ENCODE data around the gene CNMD. TPM values are rescaled to one million over a fixed set of nuclear protein-coding genes. Genes with fewer than 3 reads are reported as not detected.

The CNMD gene
- total RNA-seq, 6 experiments from 2014 or later, result not detected

DNA sequence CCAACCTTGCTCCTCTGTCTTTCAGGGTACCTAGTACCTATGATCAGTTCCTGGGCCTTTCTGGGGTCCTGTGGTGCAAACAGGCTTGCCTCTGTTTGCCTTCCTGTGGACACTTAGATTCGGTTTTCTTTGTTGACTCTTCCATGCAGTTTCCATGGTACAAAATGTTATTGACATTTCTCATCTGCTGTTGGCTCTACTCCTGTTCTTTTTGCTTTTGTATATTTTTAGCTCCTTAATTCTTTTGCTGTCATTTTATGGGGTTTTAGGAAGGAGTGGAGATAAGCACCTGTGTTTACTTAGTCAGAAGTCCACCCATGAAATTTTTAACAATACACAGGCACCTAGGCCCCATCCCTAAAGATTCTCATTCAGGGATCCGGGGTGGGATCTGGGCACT is 20.5 kb upstream of the CNMD start:
- H3K4me1 Mint-ChIP-seq (ENCODE audit: low read depth), result no peaks in the 10 kb centered on the region
- no peak overlapping the region for H3K27ac Mint-ChIP-seq
- no peaks in the 10 kb centered on the region for H3K36me3 Mint-ChIP-seq (ENCODE audit: low read depth)
- H3K9me3 Mint-ChIP-seq, result no peaks in the 10 kb centered on the region
- TF ChIP-seq, protein P1, sequence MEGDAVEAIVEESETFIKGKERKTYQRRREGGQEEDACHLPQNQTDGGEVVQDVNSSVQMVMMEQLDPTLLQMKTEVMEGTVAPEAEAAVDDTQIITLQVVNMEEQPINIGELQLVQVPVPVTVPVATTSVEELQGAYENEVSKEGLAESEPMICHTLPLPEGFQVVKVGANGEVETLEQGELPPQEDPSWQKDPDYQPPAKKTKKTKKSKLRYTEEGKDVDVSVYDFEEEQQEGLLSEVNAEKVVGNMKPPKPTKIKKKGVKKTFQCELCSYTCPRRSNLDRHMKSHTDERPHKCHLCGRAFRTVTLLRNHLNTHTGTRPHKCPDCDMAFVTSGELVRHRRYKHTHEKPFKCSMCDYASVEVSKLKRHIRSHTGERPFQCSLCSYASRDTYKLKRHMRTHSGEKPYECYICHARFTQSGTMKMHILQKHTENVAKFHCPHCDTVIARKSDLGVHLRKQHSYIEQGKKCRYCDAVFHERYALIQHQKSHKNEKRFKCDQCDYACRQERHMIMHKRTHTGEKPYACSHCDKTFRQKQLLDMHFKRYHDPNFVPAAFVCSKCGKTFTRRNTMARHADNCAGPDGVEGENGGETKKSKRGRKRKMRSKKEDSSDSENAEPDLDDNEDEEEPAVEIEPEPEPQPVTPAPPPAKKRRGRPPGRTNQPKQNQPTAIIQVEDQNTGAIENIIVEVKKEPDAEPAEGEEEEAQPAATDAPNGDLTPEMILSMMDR (IDR thresholded peaks at IDR 0.05), result no peak
- no peak for DNase-seq
- H3K4me3 Mint-ChIP-seq, result no peak overlapping the region
- peaks cover 5% of the 10 kb centered on the region; the same call in 1 of the 2 replicates for H3K27me3 Mint-ChIP-seq (ENCODE audit: insufficient read depth)

DNA sequence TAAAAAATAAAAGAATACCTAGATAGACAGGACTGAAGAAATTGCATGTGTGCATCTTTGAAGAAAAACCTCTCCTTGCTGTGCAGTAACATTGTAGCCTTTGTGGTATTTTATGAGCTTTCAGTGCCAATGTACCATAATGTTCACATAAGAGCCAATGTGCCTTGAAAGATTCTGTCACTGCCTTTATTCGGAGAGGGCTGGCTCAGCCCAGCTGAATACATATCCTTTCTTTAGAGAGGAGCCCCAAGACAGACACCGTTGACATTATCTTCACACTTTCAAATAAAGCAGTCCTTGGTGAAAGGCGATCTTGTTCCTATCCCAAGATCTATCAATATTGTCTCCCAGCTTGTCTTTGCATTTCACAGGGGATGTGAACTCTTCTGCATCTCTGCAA is 18.5 kb upstream of the CNMD start:
- H3K36me3 Mint-ChIP-seq (ENCODE audit: low read depth), result no peaks in the 10 kb centered on the region
- H3K4me1 Mint-ChIP-seq (ENCODE audit: low read depth), result no peaks in the 10 kb centered on the region
- H3K27me3 Mint-ChIP-seq (ENCODE audit: insufficient read depth), result peaks cover 8% of the 10 kb centered on the region; the same call in 1 of the 2 replicates
- H3K9me3 Mint-ChIP-seq, result no peaks in the 10 kb centered on the region
- no peak for DNase-seq
- TF ChIP-seq, protein P1 (IDR thresholded peaks at IDR 0.05), result no peak
- H3K4me3 Mint-ChIP-seq, result no peak overlapping the region
- H3K27ac Mint-ChIP-seq, result no peak overlapping the region

DNA sequence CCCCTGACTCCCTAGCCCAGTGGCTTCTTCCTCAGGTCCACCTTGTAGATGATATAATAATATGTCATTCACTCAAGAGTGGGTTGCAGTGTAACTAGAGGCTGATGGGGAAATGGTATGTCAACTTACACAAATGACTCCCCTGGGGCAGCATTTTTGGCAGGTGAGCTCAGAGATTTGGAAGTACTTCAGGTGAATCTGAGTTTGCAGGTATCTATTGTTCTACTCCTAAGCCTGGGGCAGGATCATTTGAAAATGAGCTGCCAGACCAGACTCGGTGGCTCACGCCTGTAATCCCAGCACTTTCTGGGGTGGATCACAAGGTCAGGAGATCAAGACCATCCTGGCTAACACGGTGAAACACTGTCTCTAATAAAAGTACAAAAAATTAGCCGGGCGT is 11.6 kb upstream of the CNMD start:
- Mint-ChIP-seq H3K9me3 (no peaks in the 10 kb centered on the region), H3K4me1 (ENCODE audit: low read depth) (no peaks in the 10 kb centered on the region), H3K27me3 (ENCODE audit: insufficient read depth) (peaks cover 9% of the 10 kb centered on the region), H3K27ac (no peak overlapping the region), H3K36me3 (ENCODE audit: low read depth) (no peaks in the 10 kb centered on the region), H3K4me3 (no peak overlapping the region)
- TF ChIP-seq, protein P1 (IDR thresholded peaks at IDR 0.05), result no peak
- no peak for DNase-seq

DNA sequence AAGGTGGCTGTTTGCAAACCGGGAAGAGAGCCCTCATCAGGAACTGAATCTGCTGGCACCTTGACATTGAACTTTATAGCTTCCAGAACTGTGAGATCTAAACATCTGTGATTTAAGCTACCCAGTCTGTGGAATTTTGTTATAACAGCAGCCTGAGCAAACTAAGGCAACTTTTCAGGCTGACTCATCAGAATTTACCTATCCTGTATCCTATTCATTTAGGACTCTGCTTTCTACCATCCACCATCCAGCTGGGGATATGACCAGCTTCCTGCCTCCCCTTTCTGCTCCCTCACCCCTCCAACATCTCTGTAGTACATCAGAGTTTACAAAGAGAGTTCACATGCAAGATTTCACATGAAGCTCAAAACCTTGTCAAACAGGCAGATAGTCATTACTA is 11.1 kb upstream of the CNMD start:
- Mint-ChIP-seq H3K27ac (no peak overlapping the region), H3K36me3 (ENCODE audit: low read depth) (no peaks in the 10 kb centered on the region), H3K9me3 (no peaks in the 10 kb centered on the region), H3K4me3 (no peak overlapping the region), H3K4me1 (ENCODE audit: low read depth) (no peaks in the 10 kb centered on the region), H3K27me3 (ENCODE audit: insufficient read depth) (peaks cover 9% of the 10 kb centered on the region)
- no peak for DNase-seq
- TF ChIP-seq, protein P1 (IDR thresholded peaks at IDR 0.05), result no peak

DNA sequence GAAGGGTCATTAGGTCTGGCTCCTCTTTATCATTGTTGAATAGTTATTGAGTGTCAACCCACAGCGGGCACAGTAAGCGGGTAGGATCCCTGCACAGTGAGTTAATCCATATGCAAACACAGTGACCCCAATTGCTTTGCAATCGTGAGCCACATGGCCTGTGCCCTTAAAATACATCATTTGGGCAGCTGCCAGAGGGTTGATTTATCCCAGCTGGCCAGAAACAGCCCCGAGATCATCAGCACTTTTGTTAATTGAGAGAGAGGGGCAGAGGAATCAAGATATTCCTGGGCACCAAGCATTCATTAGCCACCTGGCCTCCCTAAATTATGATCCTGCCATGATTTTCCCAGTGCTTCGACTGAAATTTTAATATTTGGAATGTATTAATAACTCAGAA is 9.8 kb upstream of the CNMD start:
- Mint-ChIP-seq H3K9me3 (no peaks in the 10 kb centered on the region), H3K36me3 (ENCODE audit: low read depth) (no peaks in the 10 kb centered on the region), H3K27ac (no peak overlapping the region), H3K4me1 (ENCODE audit: low read depth) (no peaks in the 10 kb centered on the region), H3K27me3 (ENCODE audit: insufficient read depth) (peaks cover 12% of the 10 kb centered on the region), H3K4me3 (no peak overlapping the region)
- DNase-seq, result no peak
- TF ChIP-seq, protein P1 (IDR thresholded peaks at IDR 0.05), result no peak

DNA sequence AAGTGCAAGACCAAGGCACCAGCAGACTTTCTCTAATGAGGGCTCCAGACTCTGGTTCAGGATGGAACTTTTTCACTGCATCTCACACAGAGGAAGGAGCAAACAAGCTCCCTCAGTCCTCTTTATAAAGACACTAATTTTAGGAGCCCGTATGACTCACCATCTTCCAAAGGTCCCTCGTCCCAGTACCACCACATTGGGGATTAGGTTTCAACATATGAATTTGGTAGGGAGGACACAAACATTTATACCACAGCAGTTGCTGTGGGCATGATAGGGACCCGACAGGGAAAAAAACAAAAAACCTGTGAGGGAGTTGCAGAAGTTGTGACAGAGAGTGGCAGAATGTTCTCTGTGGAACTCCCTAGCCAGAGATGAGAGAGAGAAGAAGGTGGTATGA is 6.5 kb upstream of the CNMD start:
- Mint-ChIP-seq H3K4me3 (no peak overlapping the region), H3K27ac (no peak overlapping the region), H3K4me1 (ENCODE audit: low read depth) (no peaks in the 10 kb centered on the region), H3K36me3 (ENCODE audit: low read depth) (no peaks in the 10 kb centered on the region), H3K9me3 (no peaks in the 10 kb centered on the region), H3K27me3 (ENCODE audit: insufficient read depth) (peaks cover 14% of the 10 kb centered on the region)
- TF ChIP-seq, protein P1 (IDR thresholded peaks at IDR 0.05), result no peak
- DNase-seq, result no peak
